ENCODE data around the gene HOXA6. TPM values are rescaled to one million over a fixed set of nuclear protein-coding genes. Genes with fewer than 3 reads are reported as not detected.

The HOXA6 gene
- total RNA-seq, 1 experiment from 2014 or later, result 3.3 TPM

DNA sequence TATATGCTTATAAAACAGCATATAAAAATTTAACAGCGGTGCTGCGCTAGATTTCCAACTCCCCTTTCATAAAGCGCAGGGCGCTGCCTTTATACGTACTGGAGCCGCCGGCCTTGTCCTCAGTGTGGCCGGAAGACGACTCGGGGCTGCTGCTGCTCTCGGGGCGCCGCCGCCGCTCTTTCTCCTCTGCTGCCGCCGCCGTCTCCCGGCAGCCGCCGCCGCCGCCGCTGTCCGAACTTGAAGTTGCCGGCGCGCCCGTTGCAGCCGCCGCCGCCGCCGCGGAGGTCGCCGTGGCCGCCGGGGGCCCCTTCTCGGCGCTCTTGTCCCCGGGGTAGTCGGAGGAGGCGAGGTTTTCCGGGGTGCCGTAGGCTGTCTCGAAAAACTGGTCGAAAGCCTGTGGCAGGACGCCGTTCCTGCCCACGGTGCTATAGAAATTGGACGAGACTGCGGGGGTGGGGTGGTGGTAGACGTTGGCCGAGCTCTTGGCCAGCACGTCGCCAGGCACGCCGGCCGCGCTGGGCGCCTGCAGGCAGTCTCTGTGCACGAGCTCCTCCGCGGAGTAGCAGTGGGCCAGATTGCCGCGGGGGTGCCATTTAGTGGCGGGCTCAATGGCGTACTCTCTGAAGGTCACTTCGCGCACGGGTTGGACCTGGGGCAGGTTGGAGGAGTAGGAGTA, 36.9 kb upstream of the HOXA6 start:
- in situ Hi-C loops (cut with HindIII; ENCODE audit: low pct_unique_long_range_greater_than_20kb, low sequenced_read_pairs) (no loop called here), intact Hi-C loops (cut with micrococcal nuclease; ENCODE audit: unreplicated experiment) (no loop called here)
- no peaks in the 10 kb centered on the region for H3K9me3 ChIP-seq (ENCODE audit: control insufficient read depth, insufficient read depth, low read depth, low read length)
- no peak for DNase-seq (ENCODE audit: low read depth, low spot score)
- no TSS peak for BruUV-seq (replicated peaks)
- peaks cover 18% of the 10 kb centered on the region for H3K4me1 ChIP-seq (ENCODE audit: control insufficient read depth, insufficient read depth, low read length)
- peak overlapping the region; percentile 53 to 88 for H3K4me3 ChIP-seq (ENCODE audit: low read depth in 2 of 2, low read length in 2 of 2)
- POLR2A ChIA-PET, result interaction anchor here (0.6 kb wide), 1 partner anchor 1176 kb away, joined by 5 read pairs; no protein-coding TSS in a partner anchor
- peak overlapping the region; percentile 71 for H3K27ac ChIP-seq (ENCODE audit: low read length)
- no peaks in the 10 kb centered on the region for H3K36me3 ChIP-seq (ENCODE audit: control insufficient read depth, insufficient read depth, low read length)
- no peaks in the 10 kb centered on the region for H3K27me3 ChIP-seq (ENCODE audit: control insufficient read depth, insufficient read depth, low read length)
- peak; percentile 63 for ATAC-seq
- 0 out of 2 replicates have a peak, but pooled peaks have one; percentile 45 for TF ChIP-seq TCF7L2 (IDR thresholded peaks at IDR 0.05; ENCODE audit: low read depth, low read length)
- TF ChIP-seq, protein P1, sequence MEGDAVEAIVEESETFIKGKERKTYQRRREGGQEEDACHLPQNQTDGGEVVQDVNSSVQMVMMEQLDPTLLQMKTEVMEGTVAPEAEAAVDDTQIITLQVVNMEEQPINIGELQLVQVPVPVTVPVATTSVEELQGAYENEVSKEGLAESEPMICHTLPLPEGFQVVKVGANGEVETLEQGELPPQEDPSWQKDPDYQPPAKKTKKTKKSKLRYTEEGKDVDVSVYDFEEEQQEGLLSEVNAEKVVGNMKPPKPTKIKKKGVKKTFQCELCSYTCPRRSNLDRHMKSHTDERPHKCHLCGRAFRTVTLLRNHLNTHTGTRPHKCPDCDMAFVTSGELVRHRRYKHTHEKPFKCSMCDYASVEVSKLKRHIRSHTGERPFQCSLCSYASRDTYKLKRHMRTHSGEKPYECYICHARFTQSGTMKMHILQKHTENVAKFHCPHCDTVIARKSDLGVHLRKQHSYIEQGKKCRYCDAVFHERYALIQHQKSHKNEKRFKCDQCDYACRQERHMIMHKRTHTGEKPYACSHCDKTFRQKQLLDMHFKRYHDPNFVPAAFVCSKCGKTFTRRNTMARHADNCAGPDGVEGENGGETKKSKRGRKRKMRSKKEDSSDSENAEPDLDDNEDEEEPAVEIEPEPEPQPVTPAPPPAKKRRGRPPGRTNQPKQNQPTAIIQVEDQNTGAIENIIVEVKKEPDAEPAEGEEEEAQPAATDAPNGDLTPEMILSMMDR (IDR thresholded peaks at IDR 0.05), result no peak
- no peak for TF ChIP-seq POLR2AphosphoS5 (IDR thresholded peaks at IDR 0.05; ENCODE audit: low read depth, low read length)
- TF ChIP-seq SIN3A (IDR thresholded peaks at IDR 0.05; ENCODE audit: borderline replicate concordance, insufficient read depth, low read depth, low read length), result no peak
- CTCF ChIA-PET, result interaction anchor here (0.7 kb wide), 1 partner anchor 293 kb away, joined by 7 read pairs; no protein-coding TSS in a partner anchor

DNA sequence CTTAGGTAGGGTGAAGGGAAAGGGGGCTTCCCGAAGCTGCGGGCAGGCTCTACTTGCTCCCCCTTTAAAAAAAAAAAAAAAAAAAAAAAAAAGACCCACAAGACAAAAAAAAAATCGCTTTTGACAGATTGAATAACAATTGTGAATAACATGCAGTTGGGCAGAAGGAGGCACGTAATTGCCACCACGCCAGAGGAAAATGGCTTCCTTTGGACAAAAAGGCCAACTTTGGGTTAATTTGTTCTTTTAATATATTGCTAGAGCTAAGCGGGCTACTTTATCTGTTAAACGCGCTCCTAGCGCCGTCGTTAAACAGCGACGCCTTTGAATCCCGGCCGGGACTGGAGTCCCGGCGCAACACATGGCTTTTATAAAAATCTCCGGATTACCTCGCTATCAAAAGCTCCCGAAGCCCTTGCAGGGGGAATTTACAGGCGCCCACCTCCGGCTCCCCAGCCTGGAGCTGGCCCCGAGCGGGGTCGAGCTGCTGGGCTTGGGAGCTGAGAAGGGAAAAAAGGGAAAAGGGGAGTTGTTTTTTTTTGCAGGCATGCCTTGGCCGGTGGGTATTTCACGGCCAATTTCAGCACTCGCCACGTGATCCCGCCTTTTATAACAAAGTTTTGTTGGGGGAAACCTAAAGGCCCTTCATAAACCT, 36.2 kb upstream of the HOXA6 start:
- Histone ChIP-seq H3K4me1 (ENCODE audit: control insufficient read depth, insufficient read depth, low read length) (peaks cover 22% of the 10 kb centered on the region), H3K9me3 (ENCODE audit: control insufficient read depth, insufficient read depth, low read depth, low read length) (no peaks in the 10 kb centered on the region), H3K4me3 (ENCODE audit: low read depth in 2 of 2, low read length in 2 of 2) (peak overlapping the region; percentile 53 to 88), H3K27ac (ENCODE audit: low read length) (peak overlapping the region; percentile 71), H3K27me3 (ENCODE audit: control insufficient read depth, insufficient read depth, low read length) (no peaks in the 10 kb centered on the region), H3K36me3 (ENCODE audit: control insufficient read depth, insufficient read depth, low read length) (no peaks in the 10 kb centered on the region)
- no TSS peak for BruUV-seq (replicated peaks)
- intact Hi-C loops (cut with micrococcal nuclease; ENCODE audit: unreplicated experiment), result no loop called here
- ChIA-PET POLR2A (interaction anchor here (0.7 kb wide), 1 partner anchor 35 kb away, joined by 5 read pairs; no protein-coding TSS in a partner anchor), CTCF (interaction anchor here (0.5 to 0.7 kb wide), 3 partner anchors 293 to 912 kb away, joined by 3 to 13 read pairs (median 7); no protein-coding TSS in a partner anchor)
- no peak for TF ChIP-seq SIN3A (IDR thresholded peaks at IDR 0.05; ENCODE audit: borderline replicate concordance, insufficient read depth, low read depth, low read length)
- no peak; the same call in 1 of the 2 replicates for TF ChIP-seq TCF7L2 (IDR thresholded peaks at IDR 0.05; ENCODE audit: low read depth, low read length)
- TF ChIP-seq, protein P2, sequence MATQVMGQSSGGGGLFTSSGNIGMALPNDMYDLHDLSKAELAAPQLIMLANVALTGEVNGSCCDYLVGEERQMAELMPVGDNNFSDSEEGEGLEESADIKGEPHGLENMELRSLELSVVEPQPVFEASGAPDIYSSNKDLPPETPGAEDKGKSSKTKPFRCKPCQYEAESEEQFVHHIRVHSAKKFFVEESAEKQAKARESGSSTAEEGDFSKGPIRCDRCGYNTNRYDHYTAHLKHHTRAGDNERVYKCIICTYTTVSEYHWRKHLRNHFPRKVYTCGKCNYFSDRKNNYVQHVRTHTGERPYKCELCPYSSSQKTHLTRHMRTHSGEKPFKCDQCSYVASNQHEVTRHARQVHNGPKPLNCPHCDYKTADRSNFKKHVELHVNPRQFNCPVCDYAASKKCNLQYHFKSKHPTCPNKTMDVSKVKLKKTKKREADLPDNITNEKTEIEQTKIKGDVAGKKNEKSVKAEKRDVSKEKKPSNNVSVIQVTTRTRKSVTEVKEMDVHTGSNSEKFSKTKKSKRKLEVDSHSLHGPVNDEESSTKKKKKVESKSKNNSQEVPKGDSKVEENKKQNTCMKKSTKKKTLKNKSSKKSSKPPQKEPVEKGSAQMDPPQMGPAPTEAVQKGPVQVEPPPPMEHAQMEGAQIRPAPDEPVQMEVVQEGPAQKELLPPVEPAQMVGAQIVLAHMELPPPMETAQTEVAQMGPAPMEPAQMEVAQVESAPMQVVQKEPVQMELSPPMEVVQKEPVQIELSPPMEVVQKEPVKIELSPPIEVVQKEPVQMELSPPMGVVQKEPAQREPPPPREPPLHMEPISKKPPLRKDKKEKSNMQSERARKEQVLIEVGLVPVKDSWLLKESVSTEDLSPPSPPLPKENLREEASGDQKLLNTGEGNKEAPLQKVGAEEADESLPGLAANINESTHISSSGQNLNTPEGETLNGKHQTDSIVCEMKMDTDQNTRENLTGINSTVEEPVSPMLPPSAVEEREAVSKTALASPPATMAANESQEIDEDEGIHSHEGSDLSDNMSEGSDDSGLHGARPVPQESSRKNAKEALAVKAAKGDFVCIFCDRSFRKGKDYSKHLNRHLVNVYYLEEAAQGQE (IDR thresholded peaks at IDR 0.05; ENCODE audit: insufficient read depth in 1 of 2, low read depth in 2 of 2, low read length in 1 of 2), result no peak
- TF ChIP-seq POLR2AphosphoS5 (IDR thresholded peaks at IDR 0.05; ENCODE audit: low read depth, low read length), result no peak
- TF ChIP-seq, protein P1 (IDR thresholded peaks at IDR 0.05), result no peak
- no peak for DNase-seq (ENCODE audit: low read depth, low spot score)
- in situ Hi-C loops (cut with HindIII; ENCODE audit: low pct_unique_long_range_greater_than_20kb, low sequenced_read_pairs), result no loop called here
- ATAC-seq, result no peak

All from Panc1 (cell line).